Skeletal muscle tissue (tissue), 4 donors: ENCODE measurements around the gene SDK1. TPM values are rescaled to one million over a fixed set of nuclear protein-coding genes. Genes with fewer than 3 reads are reported as not detected.

ENCODE experiments used
- H3K27ac ChIP-seq: one replicate; pipeline ENCODE4 v1.7.0; 2013; ENCODE audit warnings: mild to moderate bottlenecking, low read depth, low read length, inconsistent platforms
- H3K27me3 ChIP-seq, 3 donors: one replicate each; pipeline ENCODE4 v1.7.0; 2013; ENCODE audit warnings: low read length in 3 of 3; ENCODE audit not compliant: control insufficient read depth in 3 of 3, insufficient read depth in 3 of 3
- H3K36me3 ChIP-seq, 3 donors: one replicate each; pipeline ENCODE4 v1.7.0; 2013; ENCODE audit warnings: low read length in 3 of 3; ENCODE audit not compliant: control insufficient read depth in 3 of 3, insufficient read depth in 3 of 3
- H3K4me1 ChIP-seq, 3 donors: one replicate each; pipeline ENCODE4 v1.7.0; 2013; ENCODE audit warnings: low read length in 3 of 3, mild to moderate bottlenecking in 3 of 3; ENCODE audit not compliant: control insufficient read depth in 3 of 3, insufficient read depth in 3 of 3
- H3K4me3 ChIP-seq, 3 donors: one replicate each; pipeline ENCODE4 v1.7.0; 2013; ENCODE audit warnings: low read length in 3 of 3
- H3K9ac ChIP-seq, 3 donors: one replicate each; pipeline ENCODE4 v1.7.0; 2013; ENCODE audit warnings: low read length in 3 of 3, mild to moderate bottlenecking in 3 of 3, moderate library complexity in 2 of 3, low read depth in 1 of 3
- H3K9me3 ChIP-seq, 3 donors: one replicate each; pipeline ENCODE4 v1.7.0; 2013; ENCODE audit warnings: low read length in 3 of 3; ENCODE audit not compliant: control insufficient read depth in 3 of 3
- total RNA-seq: library from RNA; depleted of rRNA; stranded (reverse); fragments of >200 nt; gene quantifications from one replicate; pipeline ENCODE4 v1.2.3, GENCODE V29; 2014
- donor health status: Osteomylitis.

The SDK1 gene
- total RNA-seq, 1 donor from 2014 or later: 3.7 TPM

DNA sequence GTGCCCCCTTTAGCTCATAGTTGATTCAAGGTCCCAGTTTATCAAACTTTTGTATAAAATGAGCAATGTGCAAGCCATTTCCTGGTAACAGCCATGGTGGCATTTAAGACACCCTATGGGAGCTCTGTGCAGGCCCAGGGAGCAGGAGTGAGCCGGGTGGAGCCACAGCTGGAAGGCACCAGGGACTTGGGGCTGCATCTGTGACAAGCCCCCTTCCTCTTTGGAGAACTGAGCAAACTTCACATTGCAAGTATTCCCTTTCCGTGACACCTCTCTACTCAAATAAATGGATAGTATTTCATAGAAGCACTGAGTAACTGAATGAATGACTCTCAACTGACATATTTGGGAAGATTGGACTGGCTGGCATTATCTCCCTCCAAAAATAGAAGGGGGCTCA lies 822.3 kb downstream of the SDK1 start:
- Histone ChIP-seq H3K27me3 (peaks cover 0 to 5% (median 0%) of the 10 kb centered on the region in 3 donors), H3K9me3 (peaks cover 0 to 4% (median 4%) of the 10 kb centered on the region in 3 donors), H3K9ac (no peak overlapping the region), H3K4me3 (no peak overlapping the region), H3K4me1 (no peaks in the 10 kb centered on the region), H3K27ac (no peak overlapping the region), H3K36me3 (no peaks in the 10 kb centered on the region)

DNA sequence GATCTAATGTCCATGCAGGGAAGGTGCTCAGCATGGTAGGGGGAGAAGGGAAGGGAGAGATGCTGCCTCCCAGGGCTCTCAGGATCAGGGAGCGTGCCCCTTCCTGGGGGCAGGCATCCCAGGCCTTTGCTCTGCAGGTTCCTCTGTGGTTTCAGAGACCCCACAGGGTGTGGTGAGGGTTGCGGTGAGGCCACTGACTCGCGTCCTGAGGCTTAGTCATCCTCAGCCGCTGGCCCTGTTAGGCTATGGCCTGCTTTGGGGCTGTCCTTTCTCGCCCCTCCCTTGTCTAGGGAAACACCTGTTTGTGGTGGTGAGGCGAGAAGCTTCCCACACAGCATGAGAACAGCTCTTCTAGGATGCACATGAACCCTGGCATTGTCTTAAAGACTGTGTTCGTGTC lies 822.8 kb downstream of the SDK1 start:
- Histone ChIP-seq H3K9ac (no peak overlapping the region), H3K27me3 (peaks cover 0 to 5% (median 0%) of the 10 kb centered on the region in 3 donors), H3K4me3 (no peak overlapping the region), H3K4me1 (no peaks in the 10 kb centered on the region), H3K27ac (no peak overlapping the region), H3K9me3 (peaks cover 0 to 4% (median 4%) of the 10 kb centered on the region in 3 donors), H3K36me3 (no peaks in the 10 kb centered on the region)

DNA sequence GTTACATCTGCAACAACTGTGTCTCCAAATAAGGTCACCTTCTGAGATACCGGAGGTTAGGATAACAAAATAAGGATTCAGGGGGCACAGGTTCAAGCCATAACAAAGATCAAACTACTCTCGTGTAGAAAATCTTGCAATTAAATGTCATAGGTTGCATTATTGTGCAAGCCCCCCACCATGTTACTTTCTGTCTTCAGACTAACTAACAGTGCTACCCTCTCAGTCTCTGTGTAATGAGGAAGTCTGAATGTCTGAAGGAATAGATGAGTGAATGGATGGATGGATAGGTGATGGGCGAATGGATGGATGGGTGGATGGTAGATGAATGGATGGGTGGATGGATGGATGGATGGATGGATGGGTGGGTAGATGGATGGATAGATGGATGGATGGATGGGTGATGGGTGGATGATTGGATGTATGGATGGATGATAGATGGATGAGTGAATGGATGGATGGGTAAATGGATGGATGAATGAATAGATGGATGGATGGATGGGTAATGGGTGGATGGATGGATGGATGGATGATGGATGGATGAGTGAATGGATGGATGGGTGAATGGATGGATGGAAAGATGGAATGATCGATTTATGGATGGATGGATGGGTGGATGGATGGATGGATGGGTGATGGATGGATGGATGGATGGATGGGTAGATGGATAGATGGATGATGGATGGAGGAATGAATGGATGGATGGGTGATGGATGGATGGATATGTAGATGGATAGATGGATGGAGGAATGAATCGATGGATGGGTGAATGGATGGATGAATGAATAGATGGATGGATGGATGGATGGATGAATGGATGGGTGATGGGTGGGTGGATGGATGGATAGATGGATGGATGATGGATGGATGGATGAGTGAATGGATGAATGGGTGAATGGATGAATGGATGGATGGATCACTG lies 823.8 kb downstream of the SDK1 start:
- Histone ChIP-seq H3K4me1 (no peaks in the 10 kb centered on the region), H3K36me3 (no peaks in the 10 kb centered on the region), H3K9ac (no peak overlapping the region), H3K9me3 (peaks cover 0 to 4% (median 4%) of the 10 kb centered on the region in 3 donors), H3K27me3 (peaks cover 0 to 5% (median 0%) of the 10 kb centered on the region in 3 donors), H3K4me3 (no peak overlapping the region), H3K27ac (no peak overlapping the region)

DNA sequence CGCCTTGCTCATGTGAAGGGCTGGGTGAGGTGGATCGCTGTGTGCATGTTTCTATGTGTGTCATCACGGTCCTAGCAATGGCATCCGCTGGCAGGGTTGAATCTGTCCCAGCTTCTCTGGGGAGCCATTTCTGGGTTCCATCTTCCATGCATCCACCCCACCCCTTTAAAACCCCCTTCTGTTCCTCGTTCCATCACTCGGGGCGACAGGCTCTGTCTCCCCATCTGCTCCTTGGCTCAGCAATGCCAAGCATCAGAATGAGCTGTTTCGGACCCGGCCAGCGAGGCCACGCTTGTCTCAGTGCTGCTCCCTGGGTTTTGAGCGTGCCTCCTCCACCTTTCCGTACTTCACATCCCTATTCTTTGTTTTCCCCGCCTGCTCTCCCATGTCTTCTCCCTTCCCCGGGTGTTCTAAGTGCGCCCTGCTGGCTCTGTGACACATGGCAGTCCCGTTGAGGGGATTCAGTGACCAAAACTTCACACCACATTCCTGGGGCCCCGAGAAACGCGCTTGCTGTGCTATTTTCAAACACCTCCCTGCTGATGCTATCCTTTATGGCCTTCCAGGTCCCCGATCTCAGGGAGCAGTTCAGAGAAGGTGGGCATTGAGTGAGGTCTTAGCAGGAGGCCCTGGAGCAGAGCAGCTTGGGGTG lies 827.0 kb downstream of the SDK1 start:
- H3K36me3 ChIP-seq: no peaks in the 10 kb centered on the region
- H3K4me3 ChIP-seq: no peak overlapping the region
- peaks cover 0 to 5% (median 0%) of the 10 kb centered on the region in 3 donors for H3K27me3 ChIP-seq
- H3K9me3 ChIP-seq: no peaks in the 10 kb centered on the region
- no peaks in the 10 kb centered on the region for H3K4me1 ChIP-seq
- H3K27ac ChIP-seq: no peak overlapping the region
- H3K9ac ChIP-seq: no peak overlapping the region

DNA sequence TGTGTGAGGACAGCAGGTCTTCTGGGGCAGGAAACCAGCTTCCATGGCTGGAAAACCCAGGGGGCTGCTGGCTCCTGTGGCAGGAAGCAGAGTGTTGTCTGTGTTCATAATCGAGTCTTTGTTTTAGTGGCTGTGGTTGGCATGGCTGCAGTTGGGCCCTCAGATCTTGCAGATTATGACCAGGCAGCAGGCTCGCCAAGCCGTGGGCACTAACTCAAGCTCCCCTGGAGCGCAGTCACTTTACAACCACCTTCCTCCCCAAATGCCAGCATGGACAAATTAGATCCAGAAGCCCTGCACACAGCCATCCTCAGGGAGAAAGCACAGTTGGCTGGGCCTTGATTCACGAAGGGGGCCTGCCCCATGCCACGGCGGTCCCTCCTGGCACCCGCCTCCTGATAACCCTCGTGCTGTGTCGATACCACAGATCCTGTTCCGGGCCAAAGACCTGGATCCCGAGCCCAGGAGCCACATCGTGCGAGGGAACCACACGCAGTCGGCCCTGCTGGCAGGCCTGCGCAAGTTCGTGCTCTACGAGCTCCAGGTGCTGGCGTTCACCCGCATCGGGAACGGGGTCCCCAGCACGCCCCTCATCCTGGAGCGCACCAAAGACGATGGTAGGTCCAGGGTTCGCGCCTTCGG lies 828.5 kb downstream of the SDK1 start:
- no peaks in the 10 kb centered on the region for H3K4me1 ChIP-seq
- no peak overlapping the region for H3K9ac ChIP-seq
- no peaks in the 10 kb centered on the region for H3K9me3 ChIP-seq
- no peak overlapping the region for H3K4me3 ChIP-seq
- peaks cover 0 to 5% (median 0%) of the 10 kb centered on the region in 3 donors for H3K27me3 ChIP-seq
- no peak overlapping the region for H3K27ac ChIP-seq
- no peaks in the 10 kb centered on the region for H3K36me3 ChIP-seq

DNA sequence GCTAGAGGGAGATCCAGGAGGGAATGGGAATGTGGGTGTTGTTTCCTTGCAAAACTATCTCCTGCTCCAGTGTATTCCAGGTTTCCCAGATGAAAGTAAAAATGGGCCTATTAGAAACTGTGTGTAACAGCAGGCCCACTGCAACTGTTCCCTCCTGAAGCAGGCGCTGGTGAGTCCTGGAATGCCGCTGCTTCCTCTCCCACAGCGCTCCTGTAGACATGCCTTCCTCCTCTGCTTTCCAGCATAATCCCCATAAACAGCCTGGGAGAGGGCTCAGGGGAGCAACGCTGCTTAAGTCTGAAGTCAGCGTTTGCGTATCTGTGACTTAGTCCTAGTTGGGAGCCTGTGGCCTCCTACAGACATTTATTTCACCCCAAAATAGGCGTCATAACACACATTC lies 830.0 kb downstream of the SDK1 start:
- Histone ChIP-seq H3K36me3 (no peaks in the 10 kb centered on the region), H3K4me1 (no peaks in the 10 kb centered on the region), H3K9ac (no peak overlapping the region), H3K27ac (no peak overlapping the region), H3K27me3 (peaks cover 0 to 5% (median 0%) of the 10 kb centered on the region in 3 donors), H3K9me3 (no peaks in the 10 kb centered on the region), H3K4me3 (no peak overlapping the region)

DNA sequence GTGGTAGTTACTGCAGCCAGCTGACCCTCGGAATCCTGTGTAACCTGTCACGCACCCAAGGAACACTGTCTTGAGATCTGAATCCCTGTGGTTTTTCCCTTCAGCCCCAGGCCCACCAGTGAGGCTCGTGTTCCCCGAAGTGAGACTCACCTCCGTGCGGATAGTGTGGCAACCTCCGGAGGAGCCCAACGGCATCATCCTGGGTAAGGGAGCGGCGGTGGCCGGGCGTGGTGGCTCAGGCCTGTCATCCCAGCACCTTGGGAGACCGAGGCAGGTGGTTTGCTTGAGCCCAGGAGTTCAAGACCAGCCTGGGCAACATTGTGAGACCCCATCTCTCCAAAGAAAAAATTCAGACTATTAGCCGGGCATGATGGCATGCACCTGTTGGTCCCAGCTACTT lies 831.2 kb downstream of the SDK1 start:
- H3K9ac ChIP-seq: no peak overlapping the region
- H3K4me1 ChIP-seq: no peaks in the 10 kb centered on the region
- no peaks in the 10 kb centered on the region for H3K36me3 ChIP-seq

DNA sequence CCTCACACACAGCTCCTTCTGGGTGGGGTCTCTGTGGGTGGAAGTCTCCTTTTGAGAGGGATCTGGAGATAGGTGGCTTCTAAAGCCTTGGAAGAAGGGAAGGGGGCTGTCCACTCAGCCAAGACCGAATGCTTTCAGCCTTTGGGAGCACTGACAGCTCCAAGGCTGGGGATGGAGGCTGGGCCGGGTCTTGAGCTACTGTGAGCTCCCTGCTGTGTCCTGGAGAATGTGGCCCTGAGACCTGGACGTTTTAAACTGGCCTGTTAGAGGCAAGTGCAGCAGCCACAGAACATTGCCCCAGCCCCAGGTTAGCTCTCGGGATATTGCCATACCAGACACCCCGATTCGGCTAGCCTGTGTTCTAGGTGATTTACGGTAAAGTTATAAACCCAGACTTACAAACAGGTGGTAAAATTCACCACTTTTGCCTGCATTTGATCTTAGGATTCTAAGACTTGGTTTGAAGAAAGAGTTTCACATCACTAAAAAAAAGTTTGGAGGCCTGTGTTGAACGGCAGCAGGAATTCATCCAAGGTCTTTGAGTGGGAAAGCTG lies 832.5 kb downstream of the SDK1 start:
- Histone ChIP-seq H3K36me3 (no peaks in the 10 kb centered on the region), H3K27ac (no peak overlapping the region), H3K27me3 (no peaks in the 10 kb centered on the region), H3K4me1 (no peaks in the 10 kb centered on the region), H3K4me3 (no peak overlapping the region), H3K9ac (no peak overlapping the region), H3K9me3 (no peaks in the 10 kb centered on the region)

More for the DNA sequence above, 831.2 kb downstream of the SDK1 start:
- Histone ChIP-seq H3K9me3 (no peaks in the 10 kb centered on the region), H3K27ac (no peak overlapping the region), H3K27me3 (peaks cover 0 to 5% (median 0%) of the 10 kb centered on the region in 3 donors), H3K4me3 (no peak overlapping the region)

DNA sequence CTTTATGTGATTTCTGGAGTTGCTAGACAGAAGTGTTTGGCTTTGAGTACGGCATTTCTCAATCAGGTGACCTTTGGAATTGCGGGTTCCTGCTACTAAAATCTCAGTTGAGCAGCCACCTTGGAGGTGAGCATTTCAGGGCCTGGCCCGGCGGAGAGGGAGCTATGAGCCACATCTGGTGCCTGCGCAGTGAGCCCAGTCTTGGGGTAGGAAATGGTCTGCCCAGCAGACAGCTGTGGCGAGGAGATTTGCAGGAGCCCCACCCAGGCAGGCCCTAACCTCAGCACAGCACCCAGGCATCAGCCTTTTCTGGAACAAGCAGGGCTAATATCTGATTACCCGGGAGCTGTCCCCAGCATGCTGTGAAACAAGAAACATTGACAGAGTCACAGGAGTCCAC lies 833.2 kb downstream of the SDK1 start:
- Histone ChIP-seq H3K27me3 (no peaks in the 10 kb centered on the region), H3K9ac (no peak overlapping the region), H3K4me1 (no peaks in the 10 kb centered on the region), H3K27ac (no peak overlapping the region), H3K4me3 (no peak overlapping the region), H3K36me3 (no peaks in the 10 kb centered on the region), H3K9me3 (no peaks in the 10 kb centered on the region)
